Measurements from ENCODE around the gene CCT7. TPM values are rescaled to one million over a fixed set of nuclear protein-coding genes. Genes with fewer than 3 reads are reported as not detected.

Gene CCT7
- total and polyA plus RNA-seq, 8 donors: 177 to 233 (median 214) TPM

DNA sequence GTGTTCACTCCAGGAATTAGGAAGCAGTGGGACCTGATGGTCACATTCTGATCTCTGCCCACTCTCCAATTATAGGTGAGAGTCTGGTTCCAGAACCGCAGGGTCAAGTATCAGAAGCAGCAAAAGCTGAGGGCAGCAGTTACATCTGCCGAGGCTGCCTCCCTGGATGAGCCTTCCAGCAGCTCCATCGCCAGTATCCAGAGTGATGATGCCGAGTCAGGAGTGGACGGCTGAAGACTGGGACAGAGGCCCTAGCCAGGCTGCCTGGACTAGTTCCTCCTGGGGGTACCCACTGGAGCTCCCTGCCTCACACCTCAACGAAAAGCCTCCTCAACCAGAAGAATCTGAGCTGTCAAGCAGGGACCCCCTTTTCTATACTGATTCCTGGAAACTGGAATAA lies 23.4 kb upstream of the CCT7 start:
- Histone ChIP-seq H3K27ac (no peak overlapping the region), H3K4me1 (peaks cover 7 to 20% of the 10 kb centered on the region in 2 donors), H3K27me3 (peaks cover 0 to 3% of the 10 kb centered on the region in 2 donors), H3K36me3 (no peaks in the 10 kb centered on the region), H3K4me3 (no peak overlapping the region), H3K9me3 (no peaks in the 10 kb centered on the region)
- TF ChIP-seq, protein P1, sequence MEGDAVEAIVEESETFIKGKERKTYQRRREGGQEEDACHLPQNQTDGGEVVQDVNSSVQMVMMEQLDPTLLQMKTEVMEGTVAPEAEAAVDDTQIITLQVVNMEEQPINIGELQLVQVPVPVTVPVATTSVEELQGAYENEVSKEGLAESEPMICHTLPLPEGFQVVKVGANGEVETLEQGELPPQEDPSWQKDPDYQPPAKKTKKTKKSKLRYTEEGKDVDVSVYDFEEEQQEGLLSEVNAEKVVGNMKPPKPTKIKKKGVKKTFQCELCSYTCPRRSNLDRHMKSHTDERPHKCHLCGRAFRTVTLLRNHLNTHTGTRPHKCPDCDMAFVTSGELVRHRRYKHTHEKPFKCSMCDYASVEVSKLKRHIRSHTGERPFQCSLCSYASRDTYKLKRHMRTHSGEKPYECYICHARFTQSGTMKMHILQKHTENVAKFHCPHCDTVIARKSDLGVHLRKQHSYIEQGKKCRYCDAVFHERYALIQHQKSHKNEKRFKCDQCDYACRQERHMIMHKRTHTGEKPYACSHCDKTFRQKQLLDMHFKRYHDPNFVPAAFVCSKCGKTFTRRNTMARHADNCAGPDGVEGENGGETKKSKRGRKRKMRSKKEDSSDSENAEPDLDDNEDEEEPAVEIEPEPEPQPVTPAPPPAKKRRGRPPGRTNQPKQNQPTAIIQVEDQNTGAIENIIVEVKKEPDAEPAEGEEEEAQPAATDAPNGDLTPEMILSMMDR (IDR thresholded peaks at IDR 0.05): no peak
- ATAC-seq (no peak), DNase-seq (no peak)
- intact Hi-C loops (cut with DNase I): no loop called here

DNA sequence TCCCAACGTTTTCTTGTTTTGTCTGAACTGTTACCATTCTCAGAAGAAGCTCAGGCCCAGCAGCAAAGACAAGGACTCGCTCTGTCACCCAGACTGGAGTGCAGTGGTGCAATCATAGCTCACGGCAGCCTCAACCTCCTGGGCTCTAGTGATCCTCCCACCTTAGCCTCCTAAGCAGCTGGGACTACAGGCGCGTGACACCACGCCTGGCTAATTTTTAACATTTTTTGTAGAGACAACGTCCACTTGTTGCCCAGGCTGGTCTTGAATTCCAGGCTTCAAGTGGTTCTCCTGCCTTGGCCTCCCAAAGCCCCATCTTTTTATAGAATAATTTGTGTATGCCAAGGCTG lies 22.0 kb upstream of the CCT7 start:
- ATAC-seq: no peak
- H3K27me3 ChIP-seq: no peaks in the 10 kb centered on the region
- intact Hi-C loops (cut with DNase I): no loop called here

DNA sequence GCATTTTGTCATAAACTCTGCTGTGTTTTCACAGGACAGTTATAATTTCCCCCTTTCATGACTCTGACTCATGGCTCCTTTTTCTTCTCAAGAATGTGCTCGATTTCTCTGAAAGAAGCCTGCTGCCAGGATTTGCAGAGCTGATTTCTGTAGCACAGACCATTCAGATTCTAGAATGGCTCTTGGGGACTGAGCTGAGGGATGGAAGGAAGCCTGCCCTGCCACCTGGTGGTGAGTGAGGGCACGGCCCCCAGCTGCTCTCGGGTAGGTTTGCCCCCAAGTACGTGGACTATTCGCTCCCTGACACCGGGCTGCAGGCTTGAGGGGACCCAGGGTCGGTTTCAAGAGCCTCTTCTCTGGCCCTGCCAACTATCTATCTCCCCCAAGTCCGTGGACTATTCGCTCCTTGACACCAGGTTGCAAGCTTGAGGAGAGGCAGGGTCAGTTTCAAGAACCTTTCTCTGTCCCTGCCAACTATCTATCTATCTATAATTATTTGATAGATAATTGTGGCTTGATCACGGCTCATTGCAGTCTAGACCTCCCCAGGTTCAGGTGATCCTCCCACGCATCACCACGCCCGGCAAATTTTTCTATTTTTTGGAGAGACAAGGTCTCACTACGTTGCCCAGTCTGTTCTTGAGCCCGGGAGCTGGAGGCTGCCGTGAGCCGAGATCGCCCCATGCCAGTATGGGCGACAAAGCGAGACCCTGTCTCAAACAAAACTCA lies 21.5 kb upstream of the CCT7 start:
- no peak overlapping the region for H3K4me3 ChIP-seq
- H3K4me1 ChIP-seq: peaks cover 7 to 21% of the 10 kb centered on the region in 2 donors
- no peaks in the 10 kb centered on the region for H3K27me3 ChIP-seq
- peak in 3 of 4 donors; percentile 66 to 88 (median 73) for DNase-seq
- peak; percentile 82 for ATAC-seq
- H3K9me3 ChIP-seq: no peaks in the 10 kb centered on the region
- H3K27ac ChIP-seq: no peak overlapping the region
- intact Hi-C loops (cut with DNase I): no loop called here
- TF ChIP-seq, protein P1 (IDR thresholded peaks at IDR 0.05): peak; percentile 87 to 95
- no peaks in the 10 kb centered on the region for H3K36me3 ChIP-seq

More for the DNA sequence above, 22.0 kb upstream of the CCT7 start:
- peaks cover 7 to 21% of the 10 kb centered on the region in 2 donors for H3K4me1 ChIP-seq
- no peaks in the 10 kb centered on the region for H3K9me3 ChIP-seq
- TF ChIP-seq, protein P1 (IDR thresholded peaks at IDR 0.05): no peak
- no peak overlapping the region for H3K27ac ChIP-seq
- H3K36me3 ChIP-seq: no peaks in the 10 kb centered on the region
- no peak for DNase-seq
- H3K4me3 ChIP-seq: no peak overlapping the region

DNA sequence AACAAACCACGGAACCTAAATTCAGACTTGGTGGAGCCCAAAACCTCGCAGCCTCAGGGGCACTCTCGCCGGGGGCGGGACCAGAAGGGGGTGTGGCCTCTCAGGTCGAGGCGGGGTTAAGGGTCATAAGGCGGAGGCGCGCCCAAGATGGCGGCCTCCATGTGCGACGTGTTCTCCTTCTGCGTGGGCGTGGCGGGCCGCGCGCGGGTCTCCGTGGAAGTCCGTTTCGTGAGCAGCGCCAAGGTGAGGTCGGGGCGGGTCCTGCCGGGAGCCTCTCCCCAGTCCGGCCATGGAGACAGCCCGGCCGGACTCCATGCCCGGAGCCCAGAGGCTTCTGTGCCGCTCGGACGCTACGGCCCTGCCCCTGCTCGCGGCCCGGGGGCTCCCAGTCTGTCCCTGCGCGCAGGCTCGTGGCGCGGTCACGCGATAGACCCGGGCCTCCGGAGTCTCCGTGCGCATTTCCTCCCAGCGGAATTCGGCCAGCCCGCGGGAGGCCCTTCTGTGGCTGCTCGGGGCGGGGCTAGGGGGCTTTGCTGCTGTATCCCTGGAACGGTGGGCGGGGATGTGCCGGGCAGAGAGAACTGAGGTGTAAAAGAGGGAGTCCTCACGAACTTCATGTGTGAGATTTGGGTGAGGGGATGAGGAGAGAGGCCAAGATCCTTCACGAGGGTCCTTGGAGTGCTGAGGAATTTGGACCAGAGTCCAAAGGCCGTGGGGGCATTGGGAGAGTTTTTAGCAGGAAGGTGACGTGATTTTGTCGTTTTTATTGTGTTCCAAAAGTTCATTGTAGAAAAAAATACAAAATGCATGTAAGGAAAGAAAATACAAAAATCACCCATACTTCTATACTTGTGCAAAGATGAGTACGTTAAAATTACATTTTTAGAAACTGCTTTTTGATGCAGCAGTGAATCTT lies 19.7 kb upstream of the CCT7 start, which contains the start of gene SMYD5:
SMYD5 (plus strand) TSS at position 126 of the 916 bp plus-strand sequence; CDS start at position 148, 22 bp downstream.
- intact Hi-C loops (cut with DNase I): no loop called here
- peak; percentile 95 for ATAC-seq

More for the DNA sequence above, 19.7 kb upstream of the CCT7 start, which contains the start of gene SMYD5:
- Histone ChIP-seq H3K4me3 (peak within 1 kb of the TSS; percentile 78 to 98), H3K36me3 (peaks cover 0 to 10% of the 10 kb centered on the region in 2 donors), H3K9me3 (no peaks in the 10 kb centered on the region), H3K27ac (peak within 1 kb of the TSS; percentile 53 to 64), H3K4me1 (peaks cover 7 to 21% of the 10 kb centered on the region in 2 donors), H3K27me3 (no peaks in the 10 kb centered on the region)
- TF ChIP-seq, protein P1 (IDR thresholded peaks at IDR 0.05): no peak
- DNase-seq: peak; percentile 83 to 93 (median 86)

Data from left lung (tissue), 10 donors.